Epithelial cell of prostate (primary cell): Measurements from ENCODE around the gene MAGEA6.
"Not testable (repeated sequence)": the region's sequence is repeated elsewhere in the genome, so short reads cannot be mapped to it uniquely, and the experiment has no call there.

Experiments used
- DNase-seq: peaks from one replicate; pipeline ENCODE4 v3.0.0-alpha.2; 2011; ENCODE audit warnings: low read depth, low spot score
- H3K27ac ChIP-seq: fragments of 450-650 bp; 2 replicates; pipeline ENCODE4 v1.5.1; 2017; ENCODE audit warnings: mild to moderate bottlenecking

Gene MAGEA6

GRCh38 chrX:152769549-152770289, at the start of gene MAGEA6:
Gene MAGEA6 (minus strand): TSS chrX:152769689. CDS start chrX:152767650, 2,039 bp downstream.
- DNase-seq, H3K27ac ChIP-seq: not testable (repeated sequence)

GRCh38 chrX:152819266-152819665, 49.8 kb upstream of the MAGEA6 start:
- peak overlapping the region; percentile 28 for H3K27ac ChIP-seq
- DNase-seq: no peak

GRCh38 chrX:152818356-152818755, 48.9 kb upstream of the MAGEA6 start:
- DNase-seq: no peak
- H3K27ac ChIP-seq: no peak overlapping the region

GRCh38 chrX:152817078-152817764, 47.7 kb upstream of the MAGEA6 start:
- no peak overlapping the region for H3K27ac ChIP-seq
- no peak for DNase-seq

- no peak for DNase-seq
- H3K27ac ChIP-seq: no peak overlapping the region
These were observed 44.6 kb upstream of the MAGEA6 start for GRCh38 chrX:152814048-152814447.

- no peak overlapping the region for H3K27ac ChIP-seq
- no peak for DNase-seq
These were observed 43.7 kb upstream of the MAGEA6 start for GRCh38 chrX:152813206-152813605.

- no peak for DNase-seq
These were observed 40.9 kb upstream of the MAGEA6 start for GRCh38 chrX:152810403-152810802.

GRCh38 chrX:152806035-152806434, 36.5 kb upstream of the MAGEA6 start:
- DNase-seq: no peak
- H3K27ac ChIP-seq: no peak overlapping the region

More at GRCh38 chrX:152810403-152810802, 40.9 kb upstream of the MAGEA6 start:
- H3K27ac ChIP-seq: no peak overlapping the region

GRCh38 chrX:152798945-152799344, 29.5 kb upstream of the MAGEA6 start:
- H3K27ac ChIP-seq: no peak overlapping the region
- DNase-seq: no peak

GRCh38 chrX:152787062-152787461, 17.6 kb upstream of the MAGEA6 start:
- DNase-seq, H3K27ac ChIP-seq: not testable (repeated sequence)

GRCh38 chrX:152766562-152766961, 2.9 kb downstream of the MAGEA6 start:
- not testable (repeated sequence) for H3K27ac ChIP-seq, DNase-seq

GRCh38 chrX:152761582-152761981, 7.9 kb downstream of the MAGEA6 start:
- not testable (repeated sequence) for H3K27ac ChIP-seq, DNase-seq

GRCh38 chrX:152759544-152759943, 9.9 kb downstream of the MAGEA6 start:
- not testable (repeated sequence) for H3K27ac ChIP-seq, DNase-seq

- DNase-seq, H3K27ac ChIP-seq: not testable (repeated sequence)
These were observed 10.6 kb downstream of the MAGEA6 start, which contains the start of gene CSAG3 for GRCh38 chrX:152758918-152759317. Gene CSAG3 (plus strand): TSS chrX:152759218.

- not testable (repeated sequence) for H3K27ac ChIP-seq, DNase-seq
These were observed 14.6 kb downstream of the MAGEA6 start for GRCh38 chrX:152754871-152755270.

GRCh38 chrX:152753686-152754650, 15.5 kb downstream of the MAGEA6 start, which contains the start of gene MAGEA2:
Gene MAGEA2 (minus strand): TSS chrX:152753842. CDS start chrX:152751363, 2,479 bp downstream.
- not testable (repeated sequence) for H3K27ac ChIP-seq, DNase-seq

GRCh38 chrX:152738560-152738959, 30.9 kb downstream of the MAGEA6 start:
- no peak overlapping the region for H3K27ac ChIP-seq
- no peak for DNase-seq

GRCh38 chrX:152736528-152736927, 33.0 kb downstream of the MAGEA6 start:
- not testable (repeated sequence) for H3K27ac ChIP-seq, DNase-seq

GRCh38 chrX:152735860-152736511, 33.5 kb downstream of the MAGEA6 start:
- no peak overlapping the region for H3K27ac ChIP-seq
- no peak for DNase-seq

- no peak overlapping the region for H3K27ac ChIP-seq
- DNase-seq: no peak
These were observed 34.4 kb downstream of the MAGEA6 start for GRCh38 chrX:152735101-152735500.
